Neural cell (in vitro differentiated cells): ENCODE results near the gene TMEM200B.
"Not testable (repeated sequence)": the region's sequence is repeated elsewhere in the genome, so short reads cannot be mapped to it uniquely, and the experiment has no call there.

Source experiments
- EP300 ChIP-seq: fragments of 450-650 bp; conservative IDR thresholded peaks from 2 replicates; pipeline ENCODE4 v1.6.1; 2014; ENCODE audit warnings: antibody characterized with exemption, mild to moderate bottlenecking, moderate library complexity; ENCODE audit not compliant: poor library complexity, severe bottlenecking
- EZH2 ChIP-seq: fragments of 200-600, 300-800 bp; shearing (Covaris generic), sonication (generic); IDR thresholded peaks from 2 replicates; pipeline ENCODE4 v1.6.1; 2014; ENCODE audit warnings: antibody characterized with exemption, low read length, borderline replicate concordance, mild to moderate bottlenecking; ENCODE audit not compliant: insufficient read depth, poor library complexity, severe bottlenecking
- MXI1 ChIP-seq: fragments of 450-650 bp; conservative IDR thresholded peaks from 2 replicates; pipeline ENCODE4 v1.6.1; 2014; ENCODE audit warnings: antibody characterized with exemption, mild to moderate bottlenecking; ENCODE audit not compliant: poor library complexity, severe bottlenecking
- POLR2AphosphoS5 ChIP-seq: IDR thresholded peaks from 2 replicates; pipeline ENCODE4 v1.6.1; 2012
- RAD21 ChIP-seq: fragments of 450-650 bp; conservative IDR thresholded peaks from 2 replicates; pipeline ENCODE4 v1.6.1; 2014; ENCODE audit warnings: antibody characterized with exemption, mild to moderate bottlenecking, moderate library complexity
- REST ChIP-seq: IDR thresholded peaks from 2 replicates; pipeline ENCODE4 v1.6.1; 2012; ENCODE audit warnings: borderline replicate concordance
- SMC3 ChIP-seq: fragments of 450-650 bp; conservative IDR thresholded peaks from 2 replicates; pipeline ENCODE4 v1.6.1; 2014; ENCODE audit warnings: antibody characterized with exemption, mild to moderate bottlenecking, moderate library complexity; ENCODE audit not compliant: poor library complexity
- TAF1 ChIP-seq: IDR thresholded peaks from 2 replicates; pipeline ENCODE4 v1.6.1; 2012; ENCODE audit warnings: low read depth
- TF ChIP-seq, protein P1 (sequence below): fragments of 450-650 bp; IDR thresholded peaks from 2 replicates; pipeline ENCODE4 v1.5.1; 2014; ENCODE audit warnings: antibody characterized with exemption, mild to moderate bottlenecking, moderate library complexity; ENCODE audit not compliant: poor library complexity, severe bottlenecking

DNA sequence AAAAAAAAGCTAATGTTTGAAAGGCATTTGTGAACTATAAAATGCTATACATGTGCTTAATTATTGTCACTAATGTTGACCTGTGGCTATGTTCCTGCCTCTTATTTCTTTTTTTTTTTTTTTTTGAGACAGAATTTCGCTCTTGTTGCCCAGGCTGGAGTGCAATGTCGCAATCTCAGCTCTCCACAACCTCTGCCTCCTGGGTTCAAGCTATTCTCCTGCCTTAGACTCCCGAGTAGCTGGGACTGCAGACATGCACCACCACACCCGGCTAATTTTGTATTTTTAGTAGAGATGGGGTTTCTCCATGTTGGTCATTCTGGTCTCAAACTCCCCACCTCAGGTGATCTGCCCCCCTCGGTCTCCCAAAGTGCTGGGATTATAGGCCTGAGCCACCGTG lies 15.7 kb downstream of the TMEM200B start:
- TF ChIP-seq, protein P1, sequence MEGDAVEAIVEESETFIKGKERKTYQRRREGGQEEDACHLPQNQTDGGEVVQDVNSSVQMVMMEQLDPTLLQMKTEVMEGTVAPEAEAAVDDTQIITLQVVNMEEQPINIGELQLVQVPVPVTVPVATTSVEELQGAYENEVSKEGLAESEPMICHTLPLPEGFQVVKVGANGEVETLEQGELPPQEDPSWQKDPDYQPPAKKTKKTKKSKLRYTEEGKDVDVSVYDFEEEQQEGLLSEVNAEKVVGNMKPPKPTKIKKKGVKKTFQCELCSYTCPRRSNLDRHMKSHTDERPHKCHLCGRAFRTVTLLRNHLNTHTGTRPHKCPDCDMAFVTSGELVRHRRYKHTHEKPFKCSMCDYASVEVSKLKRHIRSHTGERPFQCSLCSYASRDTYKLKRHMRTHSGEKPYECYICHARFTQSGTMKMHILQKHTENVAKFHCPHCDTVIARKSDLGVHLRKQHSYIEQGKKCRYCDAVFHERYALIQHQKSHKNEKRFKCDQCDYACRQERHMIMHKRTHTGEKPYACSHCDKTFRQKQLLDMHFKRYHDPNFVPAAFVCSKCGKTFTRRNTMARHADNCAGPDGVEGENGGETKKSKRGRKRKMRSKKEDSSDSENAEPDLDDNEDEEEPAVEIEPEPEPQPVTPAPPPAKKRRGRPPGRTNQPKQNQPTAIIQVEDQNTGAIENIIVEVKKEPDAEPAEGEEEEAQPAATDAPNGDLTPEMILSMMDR: not testable (repeated sequence)
- TF ChIP-seq MXI1, TAF1, REST, RAD21, POLR2AphosphoS5, EZH2, EP300, SMC3: not testable (repeated sequence)
